ENCODE results near the gene C9orf78. TPM values are rescaled to one million over a fixed set of nuclear protein-coding genes. Genes with fewer than 3 reads are reported as not detected.

Gene C9orf78
- total and polyA plus RNA-seq, 2 of the 8 experiments (the other 6 are each of a cell fraction or from before 2014, with no cell fraction given) = 17.4 to 40.6 TPM

- no peak overlapping the region for H2BK12ac ChIP-seq (ENCODE audit: low read depth, low read length)
- no peak overlapping the region for H3K4me2 ChIP-seq (ENCODE audit: insufficient read depth in 1 of 2, low read depth in 2 of 2, low read length in 2 of 2)
- H2AFZ ChIP-seq (ENCODE audit: low read length) = no peak overlapping the region
- ChIA-PET POLR2A (ENCODE audit: partially characterized antibody) (no interaction called here), CTCF (ENCODE audit: partially characterized antibody) (interaction anchor here (0.7 to 12.8 kb wide), 4 partner anchors 39 to 647 kb away, joined by 3 to 250 read pairs (median 8); no protein-coding TSS in a partner anchor)
- no peak overlapping the region for H3K4ac ChIP-seq (replicated peaks; ENCODE audit: insufficient read length, low read depth, low read length)
- no peaks in the 10 kb centered on the region for H3K79me2 ChIP-seq (ENCODE audit: control insufficient read depth in 1 of 2, insufficient read depth in 2 of 2, low read length in 2 of 2)
- H2BK20ac ChIP-seq (ENCODE audit: low read length) = no peak overlapping the region
- DNase-seq (ENCODE audit: low read depth in 1 of 2, low spot score in 2 of 2) (no peak), FAIRE-seq (no peak)
- H3K79me1 ChIP-seq (ENCODE audit: low read depth, low read length) = no peaks in the 10 kb centered on the region
- H3K4me1 ChIP-seq (replicated peaks in 1 of 4; ENCODE audit: control insufficient read depth in 3 of 4, insufficient read depth in 4 of 4, low read length in 3 of 4) = peaks cover 0 to 3% (median 0%) of the 10 kb centered on the region in 4 experiments; a peak in 3 of 7 replicates
- H3K4me3 ChIP-seq (ENCODE audit: extremely low read depth in 1 of 4, insufficient read depth in 2 of 4, low read depth in 3 of 4, low read length in 4 of 4) = no peak overlapping the region
- no peak overlapping the region for H2BK5ac ChIP-seq (ENCODE audit: low read depth, low read length)
- H3K27me3 ChIP-seq (replicated peaks in 1 of 4; ENCODE audit: control insufficient read depth in 3 of 4, extremely low read depth in 1 of 4, insufficient read depth in 3 of 4, low read length in 3 of 4) = no peaks in the 10 kb centered on the region
- H3K36me3 ChIP-seq (ENCODE audit: control insufficient read depth in 2 of 4, insufficient read depth in 4 of 4, low read length in 3 of 4) = no peaks in the 10 kb centered on the region
- H4K8ac ChIP-seq (ENCODE audit: extremely low read depth, insufficient read depth, low read length) = no peak overlapping the region
- 89% methylated on average over 3 of the region's 3 CpGs; no CpG with 5 or more reads in 1 of the 2 experiments for WGBS, 2 experiments (ENCODE audit: extremely low coverage in 1 of 2, insufficient coverage in 1 of 2, insufficient read length in 1 of 2, insufficient replicate concordance in 2 of 2, low coverage in 1 of 2, low lambda C conversion rate in 2 of 2, missing lambda C conversion rate in 1 of 2)
- H3K23ac ChIP-seq (ENCODE audit: insufficient read length) = no peak overlapping the region
- no peak overlapping the region for H3K56ac ChIP-seq (replicated peaks; ENCODE audit: insufficient read length, low read depth, low read length)
- no peak overlapping the region for H3K27ac ChIP-seq (ENCODE audit: low read depth, low read length)
- H4K5ac ChIP-seq (ENCODE audit: insufficient read length, low read depth, low read length) = no peak overlapping the region
- H3K9me3 ChIP-seq (ENCODE audit: insufficient read depth in 2 of 2, low read depth in 1 of 2, low read length in 1 of 2) = no peaks in the 10 kb centered on the region
- H3K14ac ChIP-seq (ENCODE audit: insufficient read length) = no peak overlapping the region
- no peak overlapping the region for H2AK5ac ChIP-seq (ENCODE audit: low read depth, low read length)
- no peak overlapping the region for H3K18ac ChIP-seq (ENCODE audit: extremely low read depth, low read length)
- H3K23me2 ChIP-seq (ENCODE audit: low read depth, low read length) = no peaks in the 10 kb centered on the region
- H2BK120ac ChIP-seq (replicated peaks; ENCODE audit: low read depth, low read length) = no peak overlapping the region
- H2BK15ac ChIP-seq (ENCODE audit: low read length) = no peak overlapping the region
- H4K20me1 ChIP-seq (replicated peaks in 1 of 2; ENCODE audit: control insufficient read depth in 1 of 2, insufficient read depth in 2 of 2, low read length in 2 of 2) = no peaks in the 10 kb centered on the region
- H3K9ac ChIP-seq (replicated peaks in 1 of 4; ENCODE audit: extremely low read depth in 1 of 4, low read depth in 3 of 4, low read length in 3 of 4) = no peak overlapping the region
- H4K91ac ChIP-seq (replicated peaks; ENCODE audit: insufficient read length, low read length) = no peak overlapping the region
- TF ChIP-seq FOSL1 (IDR thresholded peaks at IDR 0.05; ENCODE audit: insufficient read depth, low read depth, low read length) (no peak), YY1 (IDR thresholded peaks at IDR 0.05; ENCODE audit: low read depth, low read length) (no peak)
Measured at GRCh38 chr9:129778469-129778868, 56.6 kb downstream of the C9orf78 start.
